H1 (cell line): ENCODE measurements around the gene HIVEP3.

Source experiments
- ASH2L ChIP-seq: fragments of 200-600, 300-600 bp; sonication (generic); IDR thresholded peaks from one replicate; pipeline ENCODE4 v1.7.1; 2017; ENCODE audit warnings: low read length
- ATF3 ChIP-seq: IDR thresholded peaks from 2 replicates; pipeline ENCODE4 v1.6.1; 2011; ENCODE audit warnings: low read depth, mild to moderate bottlenecking, low read length; ENCODE audit not compliant: insufficient read depth
- BACH1 ChIP-seq: IDR thresholded peaks from 2 replicates; pipeline ENCODE4 v1.6.1; 2012; ENCODE audit warnings: low read length, improper control_type of control experiment
- CBX5 ChIP-seq: fragments of 300-800, 300-1000 bp; sonication (generic); IDR thresholded peaks from 2 replicates; pipeline ENCODE4 v1.7.1; 2016; ENCODE audit warnings: antibody characterized with exemption, low read length, low read depth
- CTCF ChIP-seq, 3 experiments: IDR thresholded peaks; 1 replicate in 2 of 3; 2 replicates in 1 of 3; pipeline versions ENCODE4 v1.5.1 to v1.6.1; 2011; ENCODE audit warnings: low read length in 3 of 3, mild to moderate bottlenecking in 3 of 3, inconsistent platforms in 2 of 3, low read depth in 1 of 3, moderate library complexity in 1 of 3; ENCODE audit not compliant: insufficient read depth in 1 of 3; ENCODE audit errors: control extremely low read depth in 1 of 3
- EP300 ChIP-seq, 2 experiments: IDR thresholded peaks; 1 replicate in 1 of 2; 2 replicates in 1 of 2; pipeline ENCODE4 v1.6.1; 2011 to 2012; ENCODE audit warnings: low read depth in 2 of 2, low read length in 2 of 2, mild to moderate bottlenecking in 2 of 2, borderline replicate concordance in 1 of 2, inconsistent platforms in 1 of 2, moderate library complexity in 1 of 2
- MAFK ChIP-seq: IDR thresholded peaks from 2 replicates; pipeline ENCODE4 v1.6.1; 2012; ENCODE audit warnings: low read depth, mild to moderate bottlenecking, improper control_type of control experiment, low read length
- MAX ChIP-seq: IDR thresholded peaks from 2 replicates; pipeline ENCODE4 v1.6.1; 2012; ENCODE audit warnings: inconsistent platforms
- POLR2A ChIP-seq, 2 experiments: IDR thresholded peaks; 1 replicate in 1 of 2; 2 replicates in 1 of 2; pipeline ENCODE4 v1.6.1; 2011; ENCODE audit warnings: low read depth in 2 of 2, low read length in 2 of 2, mild to moderate bottlenecking in 2 of 2; ENCODE audit errors: control extremely low read depth in 1 of 2
- RXRA ChIP-seq: IDR thresholded peaks from 2 replicates; pipeline ENCODE4 v1.6.1; 2011; ENCODE audit warnings: low read depth, mild to moderate bottlenecking, low read length, moderate library complexity; ENCODE audit not compliant: insufficient read depth

GRCh38 chr1:41773842-41774241, 144.9 kb downstream of the HIVEP3 start:
- TF ChIP-seq CTCF (IDR thresholded peaks at IDR 0.05; ENCODE audit: control extremely low read depth in 1 of 3, insufficient read depth in 1 of 3, low read depth in 1 of 3, low read length in 3 of 3) (no peak), MAX (no peak), ATF3 (no peak), RXRA (no peak), ASH2L (no peak), EP300 (IDR thresholded peaks at IDR 0.05; ENCODE audit: borderline replicate concordance in 1 of 2, low read depth in 2 of 2, low read length in 2 of 2) (no peak), BACH1 (no peak), CBX5 (no peak), POLR2A (IDR thresholded peaks at IDR 0.05; ENCODE audit: control extremely low read depth in 1 of 2, low read depth in 2 of 2, low read length in 2 of 2) (no peak), MAFK (no peak)
